Hematopoietic multipotent progenitor cell treated with erythropoietin and hydrocortisone succinate and interleukin-3 and kit ligand, for 17 days (in vitro differentiated cells): Measurements from ENCODE around the gene THSD4.

Experiments
- DNase-seq: peaks from one replicate; pipeline ENCODE4 v3.0.0-alpha.2; 2015; ENCODE audit warnings: low spot score

THSD4 gene

DNA sequence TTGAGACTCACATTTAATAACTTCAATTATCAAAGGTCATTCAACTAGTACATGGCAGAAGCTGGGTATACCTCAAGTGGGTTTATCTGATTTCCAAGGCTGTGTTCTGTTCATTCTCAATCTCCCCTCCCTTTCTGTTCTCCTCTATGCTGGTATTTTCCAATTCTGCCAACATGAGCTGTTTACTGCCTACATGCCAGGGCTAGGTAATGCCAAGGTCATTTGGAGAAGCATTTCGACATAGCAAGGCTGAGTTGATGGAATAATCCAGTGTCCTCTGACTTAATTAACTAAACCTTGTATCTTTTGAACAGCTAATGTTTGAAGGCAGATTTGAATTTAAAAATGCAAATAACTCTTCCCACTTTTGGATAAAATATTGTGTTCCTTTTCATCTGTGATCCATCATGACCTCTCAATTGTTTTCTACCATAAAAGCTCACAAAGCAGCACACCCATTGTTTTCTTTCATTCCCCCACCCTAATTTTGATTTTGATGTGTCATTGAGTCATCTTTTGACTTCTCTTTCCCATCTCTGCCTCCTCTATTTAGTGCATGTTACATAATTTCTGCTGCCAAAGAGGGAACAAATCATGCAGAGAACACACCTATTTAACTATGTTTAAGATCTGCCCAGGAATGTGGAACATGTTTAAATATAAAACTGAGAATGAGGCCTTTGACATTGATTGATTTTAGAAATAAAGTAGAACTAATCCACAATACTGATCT, 386.2 kb downstream of the THSD4 start:
- no peak for DNase-seq

DNA sequence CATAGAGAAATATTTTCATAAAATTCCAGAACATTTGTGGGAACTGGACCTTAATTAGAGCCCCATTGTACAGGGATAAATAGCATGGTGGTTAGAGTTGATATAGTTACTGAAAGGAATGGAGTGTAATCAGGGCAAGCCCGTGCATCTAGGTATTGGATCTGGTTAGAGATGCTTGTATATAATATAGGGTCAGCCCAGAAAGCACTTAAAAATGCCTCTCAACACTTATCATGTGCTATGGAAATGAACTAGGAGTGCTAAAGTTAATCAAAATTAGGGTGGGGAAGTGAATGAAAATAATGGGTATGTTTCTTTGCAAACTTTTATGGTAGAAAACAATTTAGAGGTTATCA, 386.8 kb downstream of the THSD4 start:
- no peak for DNase-seq

DNA sequence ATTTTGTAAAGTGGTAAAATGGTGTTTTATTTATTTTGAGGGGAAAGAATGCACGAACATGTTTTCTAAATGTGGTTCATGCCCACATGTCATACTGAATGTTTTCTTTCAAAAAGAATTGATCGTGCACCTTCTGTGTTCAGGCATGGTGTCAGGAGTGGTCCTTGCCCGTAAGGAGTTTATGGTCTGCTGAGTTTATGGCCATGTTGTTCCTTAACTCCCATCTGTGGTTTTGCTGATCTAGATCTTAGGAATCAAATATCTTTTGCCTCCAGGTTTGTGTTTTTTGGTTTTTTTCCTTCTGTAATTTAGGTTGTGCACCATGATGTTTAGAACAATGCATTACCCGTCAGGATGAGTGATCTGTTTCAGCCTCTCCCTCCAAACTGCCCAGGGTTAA, 390.7 kb downstream of the THSD4 start:
- DNase-seq = no peak

DNA sequence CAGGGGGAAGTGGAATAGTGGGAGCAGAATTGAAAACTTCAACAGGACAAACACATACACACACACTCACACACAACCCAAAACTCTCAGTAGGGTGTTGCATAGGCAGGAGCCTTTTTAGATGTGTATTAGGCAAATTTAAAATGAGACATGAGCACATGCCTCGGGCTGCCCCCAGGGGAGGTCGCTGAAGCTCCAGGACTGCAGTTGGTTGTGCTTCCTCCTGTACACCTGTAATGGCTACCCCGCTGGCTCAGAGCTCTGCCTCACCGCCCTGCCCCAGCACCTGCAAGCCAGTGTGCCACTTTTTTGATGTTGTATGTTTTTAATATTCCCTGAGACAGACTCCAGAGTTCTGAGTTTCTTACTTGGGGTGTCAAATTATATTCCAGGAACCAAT, 391.7 kb downstream of the THSD4 start:
- DNase-seq = no peak

DNA sequence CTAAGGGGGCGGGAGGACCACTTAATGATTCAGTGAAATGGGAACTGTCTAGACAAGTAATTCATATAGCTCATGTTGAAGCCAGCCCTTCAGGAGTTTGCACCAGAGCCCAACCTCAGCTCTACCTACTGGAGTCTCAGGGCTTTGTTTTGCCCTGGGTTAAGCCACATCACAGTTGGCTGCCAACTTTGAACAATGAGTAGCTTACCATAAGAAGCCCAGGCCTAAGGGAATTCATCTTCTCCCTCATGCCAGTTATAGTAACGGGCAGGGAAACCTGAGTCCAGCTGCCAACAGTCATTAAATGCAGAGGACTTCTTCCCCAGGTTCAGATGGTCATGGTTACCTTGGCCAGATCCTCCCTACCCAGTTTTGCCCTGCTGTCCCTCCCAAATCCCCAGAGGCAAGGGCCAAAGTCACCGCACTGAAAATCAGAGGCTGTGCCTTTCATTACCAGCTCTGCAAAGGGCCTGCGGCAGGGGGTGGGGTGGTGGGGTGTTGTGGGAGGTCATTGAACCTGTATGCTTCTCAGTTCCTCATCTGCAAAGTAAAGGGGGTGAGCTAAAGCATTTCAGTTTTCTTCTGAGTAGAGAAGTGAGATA, 392.9 kb downstream of the THSD4 start:
- DNase-seq = no peak

DNA sequence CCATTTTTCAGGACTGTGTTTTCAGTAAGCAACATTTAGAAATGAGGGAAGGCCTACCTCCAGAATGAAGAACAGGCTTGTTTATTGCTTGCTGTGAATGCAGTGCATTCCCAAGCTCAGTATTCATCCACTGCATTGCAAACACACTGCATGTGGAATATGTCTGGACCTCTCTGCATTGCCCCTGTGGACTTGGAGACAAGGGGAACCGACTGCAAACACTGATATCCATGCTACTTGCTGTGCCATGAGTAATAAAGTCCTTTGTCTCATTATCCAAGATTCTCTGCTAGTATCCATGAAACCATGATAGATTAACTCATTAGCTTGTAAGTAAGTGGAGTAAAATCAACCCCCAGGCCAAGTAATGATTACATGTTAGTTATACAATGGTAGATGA, 393.9 kb downstream of the THSD4 start:
- no peak for DNase-seq

DNA sequence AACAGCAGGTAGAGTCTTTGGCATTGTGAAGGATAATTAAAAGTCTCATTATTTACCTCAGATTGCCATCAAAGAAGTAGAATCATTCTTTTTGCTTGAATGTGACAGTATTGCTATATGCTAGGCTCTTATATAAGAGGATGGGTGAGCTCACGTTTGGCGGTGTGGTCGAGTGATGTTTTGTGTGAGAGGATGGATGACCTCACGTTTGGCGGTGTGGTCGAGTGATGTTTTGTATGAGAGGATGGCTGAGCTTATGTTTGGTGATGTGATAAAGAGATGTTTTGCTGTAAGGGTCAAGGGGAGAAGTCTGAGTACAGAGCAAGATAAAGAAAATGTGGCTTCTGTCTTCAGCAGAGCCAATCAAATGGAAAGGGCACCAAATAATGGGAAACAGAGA, 395.5 kb downstream of the THSD4 start:
- no peak for DNase-seq

DNA sequence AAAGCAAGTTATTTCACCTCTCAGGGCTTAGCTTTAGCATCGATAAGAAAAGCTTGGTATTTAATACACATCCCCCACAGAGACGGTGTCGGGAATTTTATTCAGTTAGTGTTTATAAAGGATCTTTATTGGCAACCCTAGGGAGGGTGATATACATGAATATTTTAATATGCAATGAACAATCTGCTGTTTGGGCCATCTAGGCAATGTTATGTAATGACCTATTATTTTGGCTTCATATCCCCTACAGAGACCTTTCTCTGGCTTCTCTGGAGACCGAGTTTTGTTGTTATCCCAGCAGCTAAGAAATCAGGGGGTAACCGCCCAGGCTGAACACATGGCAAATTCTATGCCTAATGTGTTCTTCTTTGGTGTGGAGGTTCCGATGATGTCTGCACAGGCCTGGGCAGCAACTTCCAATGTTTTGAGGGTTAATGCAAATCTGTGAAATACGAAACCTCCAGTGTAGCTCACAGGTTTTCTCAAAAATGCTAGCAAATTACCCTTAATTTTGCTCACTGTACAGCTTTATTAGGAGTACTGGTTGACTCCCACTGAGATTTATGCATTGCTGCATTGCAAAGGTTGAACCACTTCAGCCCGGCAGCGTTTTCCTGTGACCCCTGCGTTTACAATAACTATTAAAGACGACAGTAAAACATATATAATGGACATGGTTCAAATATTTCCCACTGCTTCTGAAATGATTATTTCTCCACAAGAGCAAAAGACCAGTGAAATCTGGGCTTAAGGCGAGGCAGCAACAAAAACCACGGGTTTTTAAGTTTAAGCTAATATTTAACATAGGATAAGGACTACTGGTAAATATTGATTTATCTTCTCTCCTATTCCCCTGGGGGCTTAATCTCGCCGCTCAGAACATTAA, 396.8 kb downstream of the THSD4 start:
- no peak for DNase-seq

DNA sequence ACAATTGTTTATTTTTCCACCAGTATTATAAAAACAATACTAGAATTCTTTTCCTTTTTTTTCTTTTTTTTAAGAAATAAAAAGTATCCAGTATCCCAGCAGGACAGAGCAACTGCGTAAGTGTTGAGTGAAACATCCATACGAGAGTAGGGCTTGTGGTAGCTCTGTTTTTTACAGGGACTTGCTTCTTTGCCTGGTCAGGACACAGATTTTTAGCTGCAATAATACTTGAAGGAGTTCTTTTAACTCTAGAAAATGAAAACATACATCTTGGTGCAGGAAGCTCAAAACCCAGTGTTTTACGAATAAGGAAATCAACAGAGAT, 397.4 kb downstream of the THSD4 start:
- no peak for DNase-seq

DNA sequence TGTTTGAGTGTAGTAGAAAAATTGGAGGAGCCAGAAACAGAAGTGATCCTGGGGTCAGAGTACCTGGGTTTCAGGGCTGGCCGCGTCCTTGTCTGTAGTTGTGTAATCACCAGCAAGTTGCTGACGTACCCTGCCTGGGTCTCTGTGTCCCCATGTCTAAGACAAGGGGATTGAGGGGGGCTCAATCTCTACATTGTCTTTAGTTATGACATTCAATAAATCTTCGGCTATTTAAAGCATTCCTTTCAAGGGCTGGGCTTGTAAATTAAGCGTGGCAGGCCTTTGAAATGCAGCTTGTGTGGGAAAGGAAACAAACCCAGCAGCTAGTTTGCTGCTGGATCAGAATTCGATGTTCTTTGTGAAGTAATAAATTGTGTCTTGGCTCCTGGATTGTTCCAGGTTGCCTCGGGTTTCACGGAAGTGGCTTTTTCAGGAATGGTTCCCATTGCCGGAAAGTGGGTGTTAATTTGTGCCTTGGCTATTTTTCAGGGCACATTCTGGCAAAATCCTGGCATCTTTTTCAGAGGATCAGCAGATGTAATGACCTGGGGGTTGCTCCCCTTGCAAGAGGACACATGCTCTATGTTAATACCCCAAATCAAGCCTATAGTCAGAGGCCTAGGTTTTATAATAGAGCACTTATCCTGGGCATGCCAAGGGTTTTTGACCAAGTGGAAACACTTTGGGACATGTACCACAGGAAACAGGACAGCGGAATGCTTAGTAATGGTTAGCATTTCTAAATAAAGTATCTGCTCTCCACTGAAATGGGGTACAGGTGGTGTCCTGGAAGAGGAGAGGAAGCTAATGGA, 400.3 kb downstream of the THSD4 start:
- DNase-seq = no peak

DNA sequence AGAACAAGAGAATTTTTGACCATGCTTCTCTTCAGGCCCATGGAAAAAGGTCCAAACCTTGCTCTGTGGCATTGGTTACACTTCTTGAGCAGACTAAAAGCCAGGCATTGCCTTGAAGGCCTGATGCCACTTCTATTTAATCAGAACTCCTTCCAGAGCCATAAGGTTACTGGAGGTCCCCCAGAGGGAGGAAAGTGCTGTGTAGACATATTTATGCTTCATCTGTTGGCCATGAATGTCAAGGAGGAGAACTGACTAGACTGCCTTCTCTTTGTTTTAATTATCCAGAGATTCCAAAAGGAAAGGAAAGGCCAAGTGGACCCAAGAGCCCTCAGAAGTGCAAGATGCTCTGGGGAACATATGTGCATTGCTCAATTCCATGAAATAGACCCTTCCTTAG, 402.5 kb downstream of the THSD4 start:
- no peak for DNase-seq

DNA sequence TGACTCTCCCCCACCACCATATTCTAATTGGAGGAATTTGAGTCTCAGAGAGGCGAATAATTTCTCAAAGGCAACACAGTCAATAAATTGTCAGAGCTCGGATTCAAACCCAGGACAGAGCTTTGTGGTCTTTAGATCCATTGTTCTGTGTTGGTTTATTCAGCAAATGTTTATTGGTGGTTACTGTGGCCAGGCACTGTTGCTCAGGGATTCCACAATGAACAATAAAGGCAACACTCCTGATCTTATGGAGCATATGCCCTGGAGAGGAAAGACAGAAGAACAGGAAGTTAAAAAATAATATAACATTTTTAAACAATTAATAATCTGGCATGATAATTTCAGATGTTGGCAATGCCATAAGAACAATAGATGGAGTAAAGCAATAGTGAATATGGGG, 403.4 kb downstream of the THSD4 start:
- DNase-seq = no peak

DNA sequence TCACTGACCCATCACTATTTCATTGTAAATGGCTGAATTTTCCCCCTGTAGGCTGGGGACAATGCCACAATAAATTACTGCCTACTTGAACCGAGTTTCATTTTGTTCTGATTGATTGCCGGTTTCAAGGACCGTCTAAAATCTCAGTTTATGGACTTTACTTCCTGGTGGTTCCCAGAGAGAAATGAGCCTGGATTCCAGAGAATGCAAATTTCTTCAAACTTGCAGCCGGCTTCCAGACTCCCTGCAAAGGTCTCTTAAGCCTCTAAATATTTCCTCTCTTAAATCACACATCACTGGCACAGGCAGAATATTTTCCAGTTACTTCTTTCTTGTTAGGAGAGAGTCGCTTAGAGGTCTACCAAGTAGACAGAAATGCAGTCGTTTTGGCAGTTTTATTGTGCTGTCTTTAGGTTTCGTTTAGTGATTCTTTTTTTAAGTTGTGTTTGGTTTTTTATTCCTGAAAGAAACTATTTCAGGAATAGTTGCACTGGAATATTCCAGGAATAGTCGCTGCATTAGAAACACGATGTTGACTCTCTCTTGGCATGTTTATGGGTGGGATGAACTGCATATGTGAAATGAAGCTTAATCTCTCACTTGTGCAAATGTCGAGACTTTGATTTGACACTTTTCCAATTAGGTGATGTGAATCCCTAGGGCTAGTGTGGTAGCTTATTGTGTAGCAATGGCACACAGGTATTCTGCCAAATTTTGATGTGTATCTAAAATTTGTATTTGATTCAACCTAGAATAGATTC, 411.0 kb downstream of the THSD4 start:
- no peak for DNase-seq

DNA sequence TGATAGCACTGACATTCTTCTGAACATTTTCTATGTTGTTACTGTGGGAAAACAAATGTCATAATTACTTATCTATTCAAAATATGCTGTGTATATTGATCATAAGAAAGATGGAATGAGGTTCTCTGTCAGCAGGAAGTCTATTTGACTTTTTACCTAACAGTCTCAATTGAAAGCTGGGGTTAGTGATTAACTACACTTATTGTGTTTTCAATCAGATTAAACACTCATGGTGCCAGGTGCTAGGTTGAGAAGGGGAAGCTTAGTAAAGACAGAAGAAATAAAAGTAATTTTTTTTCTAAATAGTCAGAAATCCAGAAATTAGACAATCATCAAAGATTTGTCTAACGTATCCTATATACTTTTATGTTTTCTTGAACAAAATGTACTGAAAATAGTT, 414.1 kb downstream of the THSD4 start:
- DNase-seq = no peak

DNA sequence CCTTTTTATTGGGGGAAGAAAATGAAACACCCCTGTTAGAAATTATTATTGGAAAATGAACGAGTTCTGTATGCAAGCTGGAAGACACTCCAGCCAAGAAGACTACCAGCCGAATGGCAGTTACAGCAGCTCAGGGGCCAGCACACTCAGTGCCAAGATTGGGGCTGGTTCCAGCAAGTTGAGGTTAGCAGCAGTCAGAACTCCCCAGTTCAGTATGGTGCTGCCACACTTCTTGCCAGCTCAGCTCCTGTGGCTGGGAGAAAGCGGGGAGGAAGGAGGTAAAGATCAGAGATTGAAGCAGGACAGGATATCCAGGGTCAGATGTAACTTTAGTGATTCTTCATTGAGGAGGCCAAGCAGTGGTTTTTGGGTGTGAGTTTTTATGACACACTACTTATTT, 414.8 kb downstream of the THSD4 start:
- DNase-seq = no peak

DNA sequence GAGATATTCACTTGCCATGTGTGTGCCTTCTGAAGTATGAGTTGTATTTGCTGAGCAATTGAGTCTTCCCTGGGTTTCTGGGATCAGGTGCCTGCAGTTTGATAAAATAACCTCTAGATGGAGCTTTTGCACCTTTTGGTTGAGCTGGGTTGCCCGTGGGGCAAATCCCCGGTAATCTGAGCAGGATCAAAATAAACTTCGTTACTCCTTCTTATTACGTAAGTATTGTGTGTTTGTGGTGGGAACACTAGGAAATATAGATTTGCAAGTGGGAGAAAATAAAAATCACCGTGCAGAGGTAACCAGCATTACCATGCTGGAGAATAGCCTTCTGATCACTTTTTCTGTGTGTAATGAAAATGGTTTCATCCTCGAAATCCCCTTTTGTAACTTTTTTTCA, 417.7 kb downstream of the THSD4 start:
- no peak for DNase-seq

DNA sequence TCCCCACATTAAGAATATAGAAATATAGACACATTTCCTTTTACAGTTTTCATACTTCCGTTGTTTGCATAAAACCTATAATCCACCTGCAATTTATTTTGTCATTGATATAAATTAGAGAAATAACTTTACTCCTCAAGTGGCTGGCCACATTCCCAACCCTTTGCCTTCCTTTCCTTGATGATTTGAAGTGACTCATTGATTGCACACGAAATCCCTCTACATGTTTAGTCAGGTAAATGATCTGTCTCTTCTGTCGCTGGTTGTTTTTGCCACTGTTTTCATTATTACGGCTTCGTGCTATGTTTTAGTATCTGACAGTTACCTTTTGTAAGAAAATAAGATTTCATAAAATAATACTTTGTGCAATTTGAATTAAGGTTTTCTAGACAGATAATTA, 422.9 kb downstream of the THSD4 start:
- no peak for DNase-seq

DNA sequence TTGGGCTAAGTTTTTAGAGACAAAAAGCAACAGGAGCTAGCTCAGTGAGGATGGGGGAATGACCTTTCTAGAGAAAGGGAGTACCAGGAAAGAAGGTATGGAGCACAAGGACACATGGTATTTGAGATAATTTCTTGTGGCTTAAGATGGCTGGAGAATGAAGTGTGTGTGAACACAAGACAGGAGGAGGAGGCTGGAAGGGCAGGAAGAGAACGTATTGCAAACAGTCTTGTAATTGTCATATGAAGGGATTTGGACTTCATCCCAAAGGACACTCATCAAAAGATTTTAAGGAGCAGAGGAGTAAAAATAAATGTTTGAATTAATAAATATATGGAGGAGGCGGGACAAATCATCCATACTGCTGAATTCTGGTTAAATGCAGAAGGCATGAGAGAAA, 426.5 kb downstream of the THSD4 start:
- DNase-seq = no peak

DNA sequence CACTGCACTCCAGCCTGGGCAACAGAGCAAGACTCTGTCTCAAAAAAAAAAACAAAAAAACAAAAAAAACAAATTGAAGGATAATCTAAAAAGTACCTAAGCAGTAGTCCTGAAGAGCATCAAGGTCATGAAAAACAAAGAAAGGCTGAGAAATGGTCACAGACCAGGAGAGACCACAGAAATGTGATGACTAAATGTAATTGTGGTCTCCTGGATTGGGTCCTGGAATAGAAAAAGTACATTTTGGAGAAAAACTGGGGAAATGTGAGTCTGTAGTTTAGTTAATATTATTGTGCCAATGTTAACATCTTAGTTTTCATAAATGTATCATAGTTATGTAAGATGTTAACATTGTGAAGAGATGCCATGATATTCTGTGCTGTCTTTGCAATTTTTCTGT, 427.6 kb downstream of the THSD4 start:
- no peak for DNase-seq

DNA sequence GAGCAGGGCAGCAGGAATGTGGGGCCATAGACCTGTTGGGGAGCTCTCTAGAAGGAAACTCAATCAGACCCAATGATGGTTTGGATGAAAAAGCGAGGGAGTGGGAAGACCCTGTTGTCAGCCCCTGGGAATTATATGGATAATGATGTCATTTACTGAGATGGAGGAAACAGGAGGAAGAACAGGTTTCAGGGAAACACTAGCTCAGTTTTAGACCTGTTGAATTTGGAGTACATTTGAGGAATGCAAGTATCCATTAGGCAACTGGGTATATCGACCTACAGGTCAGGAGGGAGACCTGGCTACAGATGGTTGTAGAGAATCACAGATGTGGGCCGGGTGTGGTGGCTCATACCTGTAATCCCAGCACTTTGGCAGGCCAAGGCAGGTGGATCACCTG, 428.1 kb downstream of the THSD4 start:
- no peak for DNase-seq

DNA sequence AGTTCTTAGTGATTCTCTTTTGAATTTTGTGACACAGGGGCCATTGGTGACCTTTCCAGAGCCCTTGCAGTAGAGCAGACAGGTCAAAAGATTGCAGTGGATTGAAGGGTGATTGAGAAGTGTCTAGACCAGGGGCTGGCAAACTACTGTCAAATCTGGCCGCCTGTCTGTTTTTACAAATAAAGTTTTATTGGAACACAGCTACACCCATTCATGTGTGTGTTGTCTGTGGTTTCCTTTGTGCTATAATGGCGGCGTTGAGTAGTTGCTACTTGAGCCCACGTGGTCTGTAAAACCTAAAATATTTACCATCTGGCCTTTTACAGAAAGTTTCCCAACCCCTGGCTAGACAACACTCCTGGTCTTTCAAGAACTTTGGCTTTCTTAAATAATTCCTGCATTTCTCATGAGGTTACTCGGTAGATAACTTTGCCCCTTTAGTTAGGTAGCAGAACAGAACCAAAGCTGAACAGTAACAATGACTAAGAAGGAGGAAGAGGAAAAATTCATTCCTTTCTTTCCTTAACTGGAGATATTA, 430.0 kb downstream of the THSD4 start:
- no peak for DNase-seq

DNA sequence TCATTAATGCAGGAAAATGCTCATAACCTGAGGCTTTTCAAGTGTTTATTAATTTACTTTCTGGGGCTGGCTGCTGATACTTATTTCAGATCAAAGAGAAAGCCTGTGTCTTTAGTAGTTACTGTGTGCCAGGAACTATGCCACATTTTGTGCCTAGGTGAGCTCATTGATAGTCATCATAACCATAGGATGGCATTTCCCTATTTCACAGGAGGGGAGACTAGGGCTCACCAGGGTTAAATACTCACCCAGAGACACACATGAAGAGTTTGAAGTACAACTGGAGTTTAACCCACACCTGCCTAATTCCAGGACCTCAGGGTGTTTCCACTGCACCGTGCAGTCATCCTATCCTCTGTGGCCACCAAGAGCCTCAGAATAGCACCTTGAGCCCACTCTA, 430.7 kb downstream of the THSD4 start:
- DNase-seq = no peak
